WTC11 (cell line): ENCODE measurements around the gene SNX13. TPM values are rescaled to one million over a fixed set of nuclear protein-coding genes. Genes with fewer than 3 reads are reported as not detected.

ENCODE experiments used
- ATAC-seq: fragments of 200-7000 bp; cut with Tn5 transposase; 2 replicates; pipeline ENCODE4 v1.10.0; 2021; ENCODE audit warnings: mild to moderate bottlenecking, moderate library complexity
- CTCF ChIA-PET: fragments of 300-600 bp; sonication (Branson Sonifier 250); formaldehyde crosslinking; loops from one replicate; lab custom pipeline; 2021; ENCODE audit warnings: antibody characterized with exemption; lab: Charles Lee
- POLR2A ChIA-PET: fragments of 350-600 bp; sonication (Branson Sonifier 250); formaldehyde crosslinking; loops from one replicate; lab custom pipeline; 2021; ENCODE audit warnings: antibody characterized with exemption; lab: Charles Lee
- DNase-seq: peaks from one replicate; pipeline ENCODE4 v3.0.0; 2021; ENCODE audit warnings: low spot score
- H3K27ac Mint-ChIP-seq: 2 replicates; pipeline ENCODE4 v1.8.0; 2021; ENCODE audit warnings: mixed read lengths
- H3K27me3 Mint-ChIP-seq: 2 replicates; pipeline ENCODE4 v1.8.0; 2021; ENCODE audit warnings: low read depth, mild to moderate bottlenecking, moderate library complexity, mixed read lengths
- H3K36me3 Mint-ChIP-seq: 2 replicates; pipeline ENCODE4 v1.8.0; 2021; ENCODE audit warnings: mixed read lengths
- H3K4me1 Mint-ChIP-seq: 2 replicates; pipeline ENCODE4 v1.8.0; 2022; ENCODE audit warnings: mixed read lengths
- H3K4me3 Mint-ChIP-seq: 2 replicates; pipeline ENCODE4 v1.8.0; 2021; ENCODE audit warnings: mild to moderate bottlenecking, moderate library complexity, mixed read lengths
- H3K9me3 Mint-ChIP-seq: 2 replicates; pipeline ENCODE4 v1.8.0; 2021; ENCODE audit warnings: mixed read lengths
- ARID4B ChIP-seq: sonication (generic); formaldehyde crosslinking; IDR thresholded peaks from 2 replicates; pipeline ENCODE4 v1.8.0; 2023; ENCODE audit warnings: missing genetic modification reagents, mild to moderate bottlenecking, borderline replicate concordance
- CBFB ChIP-seq: sonication (generic); formaldehyde crosslinking; IDR thresholded peaks from 2 replicates; pipeline ENCODE4 v1.8.1; 2022; ENCODE audit warnings: mild to moderate bottlenecking, low read depth, missing genetic modification reagents
- ERG ChIP-seq: fragments of 250-450 bp; sonication (Bioruptor Pico); IDR thresholded peaks from 2 replicates; pipeline ENCODE4 v1.8.0; 2021; ENCODE audit warnings: mild to moderate bottlenecking
- ESRRA ChIP-seq: sonication (generic); formaldehyde crosslinking; IDR thresholded peaks from 2 replicates; pipeline ENCODE4 v1.8.1; 2022; ENCODE audit warnings: mild to moderate bottlenecking, missing genetic modification reagents, borderline replicate concordance
- FOXJ3 ChIP-seq: sonication (generic); formaldehyde crosslinking; IDR thresholded peaks from 2 replicates; pipeline ENCODE4 v1.9.0; 2021; ENCODE audit warnings: missing genetic modification reagents, mild to moderate bottlenecking, borderline replicate concordance
- FOXK1 ChIP-seq: sonication (generic); formaldehyde crosslinking; IDR thresholded peaks from 2 replicates; pipeline ENCODE4 v1.8.0; 2022; ENCODE audit warnings: mild to moderate bottlenecking, moderate library complexity, missing genetic modification reagents
- GTF2I ChIP-seq: fragments of 250-450 bp; sonication (Bioruptor Pico); conservative IDR thresholded peaks from 2 replicates; pipeline ENCODE4 v1.4.0; 2021; ENCODE audit warnings: mild to moderate bottlenecking
- IRF1 ChIP-seq: sonication (generic); formaldehyde crosslinking; IDR thresholded peaks from 2 replicates; pipeline ENCODE4 v1.8.0; 2023; ENCODE audit warnings: missing genetic modification reagents
- IRF2 ChIP-seq: sonication (generic); formaldehyde crosslinking; IDR thresholded peaks from 2 replicates; pipeline ENCODE4 v1.8.0; 2022; ENCODE audit warnings: low read depth, missing genetic modification reagents, borderline replicate concordance
- JAZF1 ChIP-seq: fragments of 250-450 bp; sonication (Bioruptor Pico); IDR thresholded peaks from 2 replicates; pipeline ENCODE4 v1.9.0; 2021; ENCODE audit warnings: moderate library complexity, mild to moderate bottlenecking, inconsistent platforms
- MAX ChIP-seq: sonication (generic); formaldehyde crosslinking; IDR thresholded peaks from 2 replicates; pipeline ENCODE4 v1.8.0; 2022; ENCODE audit warnings: mild to moderate bottlenecking, missing genetic modification reagents
- MYBL2 ChIP-seq: sonication (generic); formaldehyde crosslinking; IDR thresholded peaks from 2 replicates; pipeline ENCODE4 v1.8.1; 2023; ENCODE audit warnings: mild to moderate bottlenecking, moderate library complexity, missing genetic modification reagents
- RELA ChIP-seq: sonication (generic); formaldehyde crosslinking; IDR thresholded peaks from 2 replicates; pipeline ENCODE4 v1.8.1; 2022; ENCODE audit warnings: missing genetic modification reagents, mild to moderate bottlenecking, borderline replicate concordance
- SOX15 ChIP-seq: fragments of 250-450 bp; sonication (Bioruptor Pico); IDR thresholded peaks from 2 replicates; pipeline ENCODE4 v1.9.0; 2021; ENCODE audit warnings: mild to moderate bottlenecking
- SP1 ChIP-seq: sonication (generic); formaldehyde crosslinking; conservative IDR thresholded peaks from 2 replicates; pipeline ENCODE4 v1.8.1; 2022; ENCODE audit warnings: missing genetic modification reagents
- ZBTB21 ChIP-seq: sonication (generic); formaldehyde crosslinking; IDR thresholded peaks from 2 replicates; pipeline ENCODE4 v1.8.1; 2023; ENCODE audit warnings: mild to moderate bottlenecking, missing genetic modification reagents, borderline replicate concordance
- ZNF263 ChIP-seq: sonication (generic); formaldehyde crosslinking; IDR thresholded peaks from 2 replicates; pipeline ENCODE4 v1.8.1; 2022; ENCODE audit warnings: low read depth, mild to moderate bottlenecking, moderate library complexity, missing genetic modification reagents
- ZNF317 ChIP-seq: sonication (generic); formaldehyde crosslinking; IDR thresholded peaks from 2 replicates; pipeline ENCODE4 v1.8.1; 2023; ENCODE audit warnings: low read depth, mild to moderate bottlenecking, moderate library complexity, missing genetic modification reagents, borderline replicate concordance
- total RNA-seq: library from RNA; stranded (reverse); gene quantifications from 3 replicates; pipeline ENCODE4 v1.2.3, GENCODE V29; 2021
- TF ChIP-seq, protein P1 (sequence below): sonication (generic); formaldehyde crosslinking; IDR thresholded peaks from 2 replicates; pipeline ENCODE4 v1.8.1; 2022; ENCODE audit warnings: low read depth, missing genetic modification reagents, borderline replicate concordance
- TF ChIP-seq, protein P2 (sequence below): fragments of 250-450 bp; sonication (Bioruptor Pico); IDR thresholded peaks from 2 replicates; pipeline ENCODE4 v1.9.0; 2021; ENCODE audit warnings: mild to moderate bottlenecking
- TF ChIP-seq, protein P3 (sequence below): sonication (generic); formaldehyde crosslinking; conservative IDR thresholded peaks from 2 replicates; pipeline ENCODE4 v1.8.1; 2023; ENCODE audit warnings: mild to moderate bottlenecking, low read depth, missing genetic modification reagents, moderate library complexity

Gene SNX13
- total RNA-seq, 1 experiment from 2014 or later = 27.5 TPM

GRCh38 chr7:17758008-17758407 lies 182.3 kb downstream of the SNX13 start:
- CTCF ChIA-PET = interaction anchor here (1.2 kb wide), 1 partner anchor 12 kb away, joined by 4 read pairs; no protein-coding TSS in a partner anchor
- DNase-seq = no peak
- POLR2A ChIA-PET = no interaction called here
- Mint-ChIP-seq H3K4me3 (no peak overlapping the region), H3K36me3 (0 out of 2 replicates have a peak, but pooled peaks cover 6% of the 10 kb centered on the region), H3K27me3 (no peaks in the 10 kb centered on the region), H3K27ac (no peak overlapping the region), H3K9me3 (peaks cover 28% of the 10 kb centered on the region), H3K4me1 (peaks cover 6% of the 10 kb centered on the region)
- ATAC-seq = no peak; the same call in 1 of the 2 replicates
- TF ChIP-seq RELA (CRISPR knock-in tag) (no peak), MAX (no peak), ZNF317 (CRISPR knock-in tag) (no peak), FOXJ3 (CRISPR knock-in tag) (no peak), SOX15 (CRISPR knock-in tag) (no peak)
- TF ChIP-seq, protein P1, sequence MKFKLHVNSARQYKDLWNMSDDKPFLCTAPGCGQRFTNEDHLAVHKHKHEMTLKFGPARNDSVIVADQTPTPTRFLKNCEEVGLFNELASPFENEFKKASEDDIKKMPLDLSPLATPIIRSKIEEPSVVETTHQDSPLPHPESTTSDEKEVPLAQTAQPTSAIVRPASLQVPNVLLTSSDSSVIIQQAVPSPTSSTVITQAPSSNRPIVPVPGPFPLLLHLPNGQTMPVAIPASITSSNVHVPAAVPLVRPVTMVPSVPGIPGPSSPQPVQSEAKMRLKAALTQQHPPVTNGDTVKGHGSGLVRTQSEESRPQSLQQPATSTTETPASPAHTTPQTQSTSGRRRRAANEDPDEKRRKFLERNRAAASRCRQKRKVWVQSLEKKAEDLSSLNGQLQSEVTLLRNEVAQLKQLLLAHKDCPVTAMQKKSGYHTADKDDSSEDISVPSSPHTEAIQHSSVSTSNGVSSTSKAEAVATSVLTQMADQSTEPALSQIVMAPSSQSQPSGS (CRISPR knock-in tag) = no peak
- TF ChIP-seq, protein P2, sequence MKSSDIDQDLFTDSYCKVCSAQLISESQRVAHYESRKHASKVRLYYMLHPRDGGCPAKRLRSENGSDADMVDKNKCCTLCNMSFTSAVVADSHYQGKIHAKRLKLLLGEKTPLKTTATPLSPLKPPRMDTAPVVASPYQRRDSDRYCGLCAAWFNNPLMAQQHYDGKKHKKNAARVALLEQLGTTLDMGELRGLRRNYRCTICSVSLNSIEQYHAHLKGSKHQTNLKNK (CRISPR knock-in tag) = no peak

DNA sequence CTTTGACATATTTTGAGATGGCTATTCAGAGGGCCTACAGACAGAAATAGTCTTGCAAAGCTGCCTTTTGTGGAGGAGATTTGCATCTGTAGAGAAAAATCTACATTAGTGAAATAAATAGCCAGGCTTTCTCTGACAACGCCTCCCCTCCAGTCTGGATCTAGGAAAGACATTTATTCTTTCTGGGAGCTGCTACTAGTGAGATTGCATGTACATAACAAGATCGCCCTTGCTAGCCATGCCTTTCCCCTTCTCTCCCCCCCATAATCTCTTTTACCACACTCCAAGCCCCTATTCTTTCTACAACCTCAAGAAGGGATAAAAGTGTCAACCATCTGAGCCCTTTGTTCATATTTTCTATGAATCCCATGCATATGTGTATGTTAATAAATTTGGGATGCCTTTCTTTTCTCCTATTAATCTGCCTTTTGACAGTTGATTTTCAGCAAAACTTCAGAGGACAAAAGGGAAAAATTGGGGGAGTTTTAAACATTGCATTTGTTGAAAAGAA lies 194.2 kb downstream of the SNX13 start:
- ChIA-PET CTCF (interaction anchor here (1.1 to 1.7 kb wide), 2 partner anchors 24 to 39 kb away, joined by 4 to 7 read pairs; no protein-coding TSS in a partner anchor), POLR2A (no interaction called here)
- no peaks in the 10 kb centered on the region for H3K36me3 Mint-ChIP-seq
- no peak overlapping the region; the same call in 1 of the 2 replicates for H3K27ac Mint-ChIP-seq
- H3K4me3 Mint-ChIP-seq = no peak overlapping the region
- no peak for DNase-seq
- ATAC-seq = peak; percentile 38; the same call in 1 of the 2 replicates
- TF ChIP-seq FOXK1 (CRISPR knock-in tag) (no peak), ARID4B (CRISPR knock-in tag) (no peak), IRF2 (CRISPR knock-in tag) (no peak), FOXJ3 (CRISPR knock-in tag) (no peak), IRF1 (CRISPR knock-in tag) (no peak), ESRRA (no peak), ZBTB21 (CRISPR knock-in tag) (no peak), SP1 (no peak), MYBL2 (no peak), ERG (CRISPR knock-in tag) (no peak), JAZF1 (CRISPR knock-in tag) (no peak), ZNF263 (CRISPR knock-in tag) (no peak), CBFB (no peak), GTF2I (CRISPR knock-in tag) (no peak)
- TF ChIP-seq, protein P3, sequence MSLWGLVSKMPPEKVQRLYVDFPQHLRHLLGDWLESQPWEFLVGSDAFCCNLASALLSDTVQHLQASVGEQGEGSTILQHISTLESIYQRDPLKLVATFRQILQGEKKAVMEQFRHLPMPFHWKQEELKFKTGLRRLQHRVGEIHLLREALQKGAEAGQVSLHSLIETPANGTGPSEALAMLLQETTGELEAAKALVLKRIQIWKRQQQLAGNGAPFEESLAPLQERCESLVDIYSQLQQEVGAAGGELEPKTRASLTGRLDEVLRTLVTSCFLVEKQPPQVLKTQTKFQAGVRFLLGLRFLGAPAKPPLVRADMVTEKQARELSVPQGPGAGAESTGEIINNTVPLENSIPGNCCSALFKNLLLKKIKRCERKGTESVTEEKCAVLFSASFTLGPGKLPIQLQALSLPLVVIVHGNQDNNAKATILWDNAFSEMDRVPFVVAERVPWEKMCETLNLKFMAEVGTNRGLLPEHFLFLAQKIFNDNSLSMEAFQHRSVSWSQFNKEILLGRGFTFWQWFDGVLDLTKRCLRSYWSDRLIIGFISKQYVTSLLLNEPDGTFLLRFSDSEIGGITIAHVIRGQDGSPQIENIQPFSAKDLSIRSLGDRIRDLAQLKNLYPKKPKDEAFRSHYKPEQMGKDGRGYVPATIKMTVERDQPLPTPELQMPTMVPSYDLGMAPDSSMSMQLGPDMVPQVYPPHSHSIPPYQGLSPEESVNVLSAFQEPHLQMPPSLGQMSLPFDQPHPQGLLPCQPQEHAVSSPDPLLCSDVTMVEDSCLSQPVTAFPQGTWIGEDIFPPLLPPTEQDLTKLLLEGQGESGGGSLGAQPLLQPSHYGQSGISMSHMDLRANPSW (CRISPR knock-in tag) = no peak
- peaks cover 25% of the 10 kb centered on the region for H3K4me1 Mint-ChIP-seq
- peaks cover 12% of the 10 kb centered on the region for H3K9me3 Mint-ChIP-seq
- H3K27me3 Mint-ChIP-seq = no peaks in the 10 kb centered on the region
